Liver (tissue), 9 donors: ENCODE data around the gene GRID1. TPM values are rescaled to one million over a fixed set of nuclear protein-coding genes. Genes with fewer than 3 reads are reported as not detected.

Source experiments
- DNase-seq: peaks from one replicate; pipeline ENCODE4 v3.0.0-alpha.2; 2017; ENCODE audit warnings: low spot score
- H3K27ac ChIP-seq, 2 donors: one replicate each; pipeline ENCODE4 v1.7.0; 2013; ENCODE audit warnings: inconsistent platforms in 2 of 2, low read length in 2 of 2, control low read depth in 1 of 2, low read depth in 1 of 2, mild to moderate bottlenecking in 1 of 2
- H3K27me3 ChIP-seq, 4 donors: one replicate each; pipeline versions ENCODE4 v1.6.1 to v1.7.0; 2013; ENCODE audit warnings: low read length in 3 of 4, inconsistent platforms in 1 of 4, mild to moderate bottlenecking in 1 of 4, moderate library complexity in 1 of 4; ENCODE audit not compliant: control insufficient read depth in 4 of 4, insufficient read depth in 4 of 4
- H3K36me3 ChIP-seq, 4 donors: one replicate each; pipeline versions ENCODE4 v1.6.1 to v1.7.0; 2013; ENCODE audit warnings: low read length in 3 of 4, mild to moderate bottlenecking in 3 of 4, low read depth in 1 of 4, moderate library complexity in 1 of 4; ENCODE audit not compliant: control insufficient read depth in 4 of 4, insufficient read depth in 3 of 4
- H3K4me1 ChIP-seq, 4 donors: one replicate each; pipeline versions ENCODE4 v1.6.1 to v1.7.0; 2013; ENCODE audit warnings: low read length in 3 of 4, mild to moderate bottlenecking in 3 of 4, moderate library complexity in 1 of 4; ENCODE audit not compliant: control insufficient read depth in 4 of 4, insufficient read depth in 4 of 4
- H3K4me3 ChIP-seq, 3 donors: one replicate each; pipeline versions ENCODE4 v1.6.1 to v1.7.0; 2013; ENCODE audit warnings: low read length in 3 of 3, control low read depth in 1 of 3, low read depth in 1 of 3, mild to moderate bottlenecking in 1 of 3
- H3K9ac ChIP-seq, 2 donors: one replicate each; pipeline ENCODE4 v1.7.0; 2013; ENCODE audit warnings: low read length in 2 of 2, mild to moderate bottlenecking in 2 of 2, moderate library complexity in 2 of 2, control low read depth in 1 of 2, low read depth in 1 of 2
- H3K9me3 ChIP-seq, 4 donors: one replicate each; pipeline versions ENCODE4 v1.6.1 to v1.7.0; 2013; ENCODE audit warnings: low read length in 3 of 4; ENCODE audit not compliant: control insufficient read depth in 4 of 4
- ATF3 ChIP-seq: IDR thresholded peaks from 2 replicates; pipeline ENCODE4 v1.6.1; 2016; ENCODE audit warnings: antibody characterized with exemption
- CTCF ChIP-seq: fragments of 150-350 bp; IDR thresholded peaks from 2 replicates; pipeline ENCODE4 v1.5.1; 2017; ENCODE audit warnings: improper control_type of control experiment, low read depth, low read length; ENCODE audit not compliant: missing input control
- EGR1 ChIP-seq, 2 donors: IDR thresholded peaks; 2 replicates each; pipeline ENCODE4 v1.6.1; 2016 to 2018; ENCODE audit warnings: antibody characterized with exemption in 2 of 2, low read depth in 2 of 2
- FOXA1 ChIP-seq: IDR thresholded peaks from 2 replicates; pipeline ENCODE4 v1.6.1; 2016; ENCODE audit warnings: antibody characterized with exemption
- FOXA2 ChIP-seq: IDR thresholded peaks from 2 replicates; pipeline ENCODE4 v1.6.1; 2016; ENCODE audit warnings: antibody characterized with exemption
- GABPA ChIP-seq, 2 donors: IDR thresholded peaks in 1 of 2; conservative IDR thresholded peaks in 1 of 2; 2 replicates each; pipeline ENCODE4 v1.6.1; 2016; ENCODE audit warnings: antibody characterized with exemption in 2 of 2, mild to moderate bottlenecking in 1 of 2, moderate library complexity in 1 of 2
- HNF4A ChIP-seq, 2 donors: conservative IDR thresholded peaks; 2 replicates each; pipeline ENCODE4 v1.6.1; 2016; ENCODE audit warnings: antibody characterized with exemption in 2 of 2, mild to moderate bottlenecking in 2 of 2
- HNF4G ChIP-seq: IDR thresholded peaks from 2 replicates; pipeline ENCODE4 v1.6.1; 2016; ENCODE audit warnings: antibody characterized with exemption
- JUND ChIP-seq, 2 donors: IDR thresholded peaks; 2 replicates each; pipeline ENCODE4 v1.6.1; 2016; ENCODE audit warnings: antibody characterized with exemption in 2 of 2
- MAX ChIP-seq: IDR thresholded peaks from 2 replicates; pipeline ENCODE4 v1.6.1; 2016; ENCODE audit warnings: antibody characterized with exemption
- NR2F2 ChIP-seq: IDR thresholded peaks from 2 replicates; pipeline ENCODE4 v1.6.1; 2016; ENCODE audit warnings: antibody characterized with exemption
- RAD21 ChIP-seq, 2 donors: IDR thresholded peaks; 2 replicates each; pipeline ENCODE4 v1.6.1; 2016; ENCODE audit warnings: antibody characterized with exemption in 2 of 2, mild to moderate bottlenecking in 2 of 2
- REST ChIP-seq: IDR thresholded peaks from 2 replicates; pipeline ENCODE4 v1.6.1; 2016; ENCODE audit warnings: antibody characterized with exemption, mild to moderate bottlenecking
- RXRA ChIP-seq, 2 donors: IDR thresholded peaks; 2 replicates each; pipeline ENCODE4 v1.6.1; 2017 to 2018; ENCODE audit warnings: antibody characterized with exemption in 2 of 2, mild to moderate bottlenecking in 1 of 2
- SP1 ChIP-seq: IDR thresholded peaks from 2 replicates; pipeline ENCODE4 v1.6.1; 2018; ENCODE audit warnings: antibody characterized with exemption, mild to moderate bottlenecking
- TAF1 ChIP-seq: conservative IDR thresholded peaks from 2 replicates; pipeline ENCODE4 v1.6.1; 2016; ENCODE audit warnings: antibody characterized with exemption, mild to moderate bottlenecking
- YY1 ChIP-seq: IDR thresholded peaks from 2 replicates; pipeline ENCODE4 v1.6.1; 2016; ENCODE audit warnings: antibody characterized with exemption, mild to moderate bottlenecking
- ZBTB33 ChIP-seq: IDR thresholded peaks from 2 replicates; pipeline ENCODE4 v1.6.1; 2016; ENCODE audit warnings: antibody characterized with exemption
- WGBS: extraction: QIAGEN DNeasy Blood & Tissue Kit; methylation state at CpG from one replicate; pipeline ENCODE4 v1.1.7; 2013; 5-methylcytosine and 5-hydroxymethylcytosine counted together
- polyA plus RNA-seq, 2 donors: library from polyadenylated mRNA; stranded (reverse) in 1 of 2; unstranded in 1 of 2; fragments of 200-250 nt in 1 of 2; fragments of >200 nt in 1 of 2; fragmentation: Nextera tagmentation in 1 of 2; extraction: Ambion mirVana in 1 of 2; gene quantifications; one replicate each; pipeline versions ENCODE4 v1.2.1 to v1.2.3, GENCODE V29; 2013 to 2015
- total RNA-seq, 2 donors: library from RNA; depleted of rRNA; stranded (reverse); fragments of >200 nt; gene quantifications; one replicate each; pipeline ENCODE4 v1.2.3, GENCODE V29; 2014
- donor health status: healthy.
- donor health status: healthy.
- donor health status: healthy.
- donor health status: healthy.
- donor health status: healthy.

Gene GRID1
- total and polyA plus RNA-seq, 4 donors, result 0.09 to 0.17 (median 0.14) TPM; not detected in 1

- no peak for TF ChIP-seq NR2F2
- no peak for TF ChIP-seq REST
- no peak for TF ChIP-seq EGR1 (IDR thresholded peaks at IDR 0.05; ENCODE audit: low read depth in 2 of 2)
- no peak for TF ChIP-seq SP1
- no peak for TF ChIP-seq CTCF
- no peak for TF ChIP-seq FOXA2
- no peak for TF ChIP-seq GABPA (IDR thresholded peaks at IDR 0.05 in 1 of 2, conservative IDR thresholded peaks at IDR 0.05 in 1 of 2)
- TF ChIP-seq TAF1, result no peak
- TF ChIP-seq HNF4A (conservative IDR thresholded peaks at IDR 0.05), result no peak
- no peak for TF ChIP-seq YY1
- TF ChIP-seq RXRA (IDR thresholded peaks at IDR 0.05), result no peak
- no peak for TF ChIP-seq RAD21 (IDR thresholded peaks at IDR 0.05)
- TF ChIP-seq HNF4G, result no peak
- TF ChIP-seq ZBTB33, result no peak
- TF ChIP-seq MAX, result no peak
- no peak for TF ChIP-seq JUND (IDR thresholded peaks at IDR 0.05)
- no peak for TF ChIP-seq ATF3
- no peak for TF ChIP-seq FOXA1
- WGBS, result 85% methylated on average over 6 of the region's 6 CpGs
- no peak overlapping the region for H3K9ac ChIP-seq
Measured at GRCh38 chr10:86192147-86192546, 174.4 kb downstream of the GRID1 start.

More at GRCh38 chr10:86192147-86192546, 174.4 kb downstream of the GRID1 start:
- H3K36me3 ChIP-seq, result no peaks in the 10 kb centered on the region
- no peak overlapping the region for H3K27ac ChIP-seq
- H3K4me3 ChIP-seq, result no peak overlapping the region
- no peaks in the 10 kb centered on the region for H3K4me1 ChIP-seq
- H3K9me3 ChIP-seq, result no peaks in the 10 kb centered on the region
- H3K27me3 ChIP-seq, result no peaks in the 10 kb centered on the region
- DNase-seq, result no peak
